ENCODE data around the gene MINK1.
"Not testable (repeated sequence)": the region's sequence is repeated elsewhere in the genome, so short reads cannot be mapped to it uniquely, and the experiment has no call there.

The MINK1 gene

GRCh38 chr17:4850246-4850645 lies 17.1 kb downstream of the MINK1 start:
- DNase-seq: no peak

DNA sequence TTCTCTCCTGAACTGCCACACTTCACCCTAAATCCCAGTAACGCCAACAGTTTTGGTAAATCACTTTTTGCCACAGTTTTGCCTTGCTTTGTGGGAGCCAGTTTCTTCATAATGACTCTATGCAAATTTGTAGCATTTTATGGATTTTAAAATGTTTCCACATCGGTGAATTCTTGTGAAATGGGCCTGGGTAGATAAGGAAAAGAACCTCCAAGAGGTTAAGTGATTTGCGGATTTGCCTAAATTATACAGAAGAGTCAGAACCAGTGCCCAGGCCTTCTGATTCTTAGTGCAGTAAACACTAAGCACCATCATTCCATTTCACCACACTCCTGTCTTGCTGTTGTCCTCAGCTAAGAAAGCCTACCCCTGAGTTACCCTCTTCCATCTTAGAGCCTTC lies 17.9 kb downstream of the MINK1 start:
- DNase-seq: no peak

- DNase-seq: peak; percentile 14 to 51
Observed at GRCh38 chr17:4852567-4853207, 19.5 kb downstream of the MINK1 start.

- DNase-seq: peak; percentile 23 to 59
Observed at GRCh38 chr17:4853208-4853671, 20.1 kb downstream of the MINK1 start.

DNA sequence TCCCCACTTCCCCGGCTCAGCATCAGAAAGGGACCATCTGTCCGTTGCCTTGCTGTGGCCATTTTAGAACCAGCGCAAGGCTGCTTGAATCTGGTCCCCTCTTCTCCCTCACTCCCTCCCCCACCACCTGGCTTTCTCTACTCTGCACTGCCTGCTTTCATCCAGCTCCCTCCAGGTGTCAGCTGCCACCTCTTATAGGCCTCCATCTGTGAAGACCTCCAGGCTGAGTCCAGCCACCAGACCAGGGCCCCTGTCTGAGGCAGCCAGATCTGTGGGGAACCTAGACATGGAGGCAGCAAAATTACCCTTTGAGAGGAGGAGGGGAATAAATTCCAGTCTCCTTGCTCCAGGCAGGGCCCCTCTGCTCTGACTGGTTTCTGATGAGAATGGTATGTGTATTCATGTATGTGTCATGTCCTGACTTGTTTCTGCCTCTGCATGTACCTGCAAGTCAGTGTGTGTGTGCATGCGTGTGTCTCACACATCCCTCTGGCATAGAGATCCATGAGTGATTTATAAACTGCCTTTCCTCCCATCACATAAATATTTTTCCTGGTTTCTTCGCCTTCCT lies 21.1 kb downstream of the MINK1 start:
- DNase-seq: no peak

DNA sequence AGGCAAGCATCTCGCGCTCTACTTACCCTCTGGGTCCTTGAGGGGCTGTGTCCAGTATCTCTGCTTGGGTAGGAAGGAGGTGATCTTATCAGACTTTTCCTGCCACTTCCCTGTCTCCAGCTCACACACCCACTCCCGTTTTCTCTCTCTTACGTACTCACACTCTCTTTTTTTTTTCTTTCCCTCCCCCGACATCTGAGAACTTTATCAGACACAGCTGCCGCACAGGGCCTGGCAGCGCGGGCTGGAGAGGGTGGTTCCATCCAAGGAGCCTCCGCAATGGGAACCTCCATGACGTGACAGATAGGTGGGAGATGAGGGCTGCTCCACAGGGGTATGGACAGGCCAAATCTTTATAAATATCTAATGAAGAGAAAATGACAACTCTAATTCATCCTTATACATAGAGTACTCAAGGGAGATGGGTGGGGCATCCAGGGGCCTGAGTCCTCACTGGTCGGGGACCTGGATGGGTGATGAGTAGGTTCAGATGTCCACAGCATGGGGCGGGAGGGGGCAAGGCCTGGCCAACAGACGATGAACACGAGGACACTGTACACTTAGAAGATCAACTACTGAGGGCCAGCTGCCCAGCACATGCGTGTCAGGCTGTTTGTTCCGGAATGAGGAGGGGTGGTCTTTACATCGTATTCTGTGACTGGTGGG lies 23.3 kb downstream of the MINK1 start:
- DNase-seq: no peak

GRCh38 chr17:4856937-4857314 lies 23.8 kb downstream of the MINK1 start:
- no peak for DNase-seq

DNA sequence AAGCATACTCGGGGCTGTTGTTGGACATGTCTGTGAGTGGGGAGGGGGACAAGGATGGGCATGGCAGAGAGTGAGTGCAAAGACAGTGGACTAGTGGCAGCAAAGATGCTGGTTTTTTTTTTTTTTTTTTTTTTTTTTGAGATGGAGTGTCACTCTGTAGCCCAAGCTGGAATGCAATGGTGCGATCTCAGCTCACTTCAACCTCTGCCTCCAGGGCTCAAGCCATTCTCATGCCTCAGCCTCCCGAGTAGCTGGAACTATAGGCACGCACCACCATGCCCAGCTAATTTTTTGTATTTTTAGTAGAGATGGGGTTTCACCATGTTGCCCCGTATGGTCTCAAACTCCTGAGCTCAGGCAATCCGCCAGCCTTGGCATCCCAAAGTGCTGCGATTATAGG lies 24.2 kb downstream of the MINK1 start:
- DNase-seq: not testable (repeated sequence)

GRCh38 chr17:4858068-4858881 lies 25.1 kb downstream of the MINK1 start:
- DNase-seq: no peak

GRCh38 chr17:4858882-4859260 lies 25.7 kb downstream of the MINK1 start:
- DNase-seq: no peak

- no peak for DNase-seq
Observed at GRCh38 chr17:4859816-4860625, 26.9 kb downstream of the MINK1 start.

GRCh38 chr17:4860651-4861050 lies 27.5 kb downstream of the MINK1 start:
- DNase-seq: no peak

DNA sequence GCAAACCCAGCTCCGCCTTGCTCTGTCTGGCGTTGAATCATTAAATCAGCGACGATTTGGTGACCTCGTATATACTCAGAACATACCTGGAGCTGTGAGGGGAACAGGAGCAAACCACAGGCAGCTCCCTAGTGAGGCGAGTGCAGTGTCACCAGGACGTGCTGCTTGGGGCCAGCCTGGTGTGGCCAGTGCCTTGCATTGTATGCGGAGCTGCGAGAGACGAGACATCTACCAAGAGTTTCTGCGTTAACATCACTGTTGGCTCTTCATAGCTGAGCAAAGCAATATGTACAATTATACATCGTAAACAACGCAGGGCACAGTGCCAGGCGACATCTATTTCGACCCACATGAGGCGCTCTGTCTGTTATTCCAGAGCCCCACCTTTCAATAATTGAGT lies 27.9 kb downstream of the MINK1 start:
- no peak for DNase-seq

- DNase-seq: no peak
Observed at GRCh38 chr17:4862720-4863119, 29.6 kb downstream of the MINK1 start.

DNA sequence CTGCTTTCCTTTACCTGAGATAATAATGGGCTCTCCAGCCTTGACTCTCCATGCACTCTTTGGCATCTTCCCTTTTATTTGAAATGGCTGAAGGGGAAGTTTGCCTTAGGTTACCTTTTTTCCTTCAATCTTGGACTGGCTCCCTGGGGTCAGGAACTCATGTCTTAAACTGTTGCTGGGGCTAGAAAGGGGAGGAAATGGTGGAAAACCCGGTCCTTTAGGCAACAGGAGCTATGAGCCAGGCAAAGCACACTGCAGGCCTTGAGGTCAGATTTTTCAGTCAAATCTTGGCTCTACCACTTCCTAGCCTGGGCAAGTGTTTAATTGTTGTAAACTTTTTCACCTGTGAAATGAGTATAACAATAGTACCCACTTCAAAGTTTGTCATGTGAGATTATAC lies 30.2 kb downstream of the MINK1 start:
- no peak for DNase-seq

GRCh38 chr17:4867535-4867934 lies 34.4 kb downstream of the MINK1 start:
- not testable (repeated sequence) for DNase-seq

- DNase-seq: not testable (repeated sequence)
Observed at GRCh38 chr17:4869058-4869998, 36.2 kb downstream of the MINK1 start.

GRCh38 chr17:4870855-4871254 lies 37.7 kb downstream of the MINK1 start:
- DNase-seq: no peak

GRCh38 chr17:4872786-4873185 lies 39.6 kb downstream of the MINK1 start:
- DNase-seq: no peak

GRCh38 chr17:4877089-4877488 lies 43.9 kb downstream of the MINK1 start:
- no peak for DNase-seq

- no peak for DNase-seq
Observed at GRCh38 chr17:4879601-4880000, 46.5 kb downstream of the MINK1 start.

GRCh38 chr17:4880857-4881256 lies 47.7 kb downstream of the MINK1 start:
- no peak for DNase-seq

Measured in CD4-positive, alpha-beta T cell treated with Interleukin-4 for 1 hour (primary cell).